Activated naive CD4-positive, alpha-beta T cell treated with anti-CD3 and anti-CD28 coated beads, Interleukin-2, amount 50 U/mL, for 24 hours (primary cell): ENCODE results near the gene CALM1.

ENCODE experiments used
- H3K27ac Mint-ChIP-seq: one replicate; pipeline ENCODE4 v1.8.0; 2021; ENCODE audit warnings: mild to moderate bottlenecking, mixed read lengths
- H3K27me3 Mint-ChIP-seq: one replicate; pipeline ENCODE4 v1.8.0; 2021; ENCODE audit warnings: mixed read lengths
- H3K36me3 Mint-ChIP-seq: one replicate; pipeline ENCODE4 v1.8.0; 2021; ENCODE audit warnings: mixed read lengths
- H3K4me1 Mint-ChIP-seq: one replicate; pipeline ENCODE4 v1.8.0; 2021; ENCODE audit warnings: mixed read lengths
- H3K4me3 Mint-ChIP-seq: one replicate; pipeline ENCODE4 v1.8.0; 2021; ENCODE audit warnings: mild to moderate bottlenecking, mixed read lengths
- H3K9me3 Mint-ChIP-seq: one replicate; pipeline ENCODE4 v1.8.0; 2021; ENCODE audit warnings: mixed read lengths

Gene CALM1

DNA sequence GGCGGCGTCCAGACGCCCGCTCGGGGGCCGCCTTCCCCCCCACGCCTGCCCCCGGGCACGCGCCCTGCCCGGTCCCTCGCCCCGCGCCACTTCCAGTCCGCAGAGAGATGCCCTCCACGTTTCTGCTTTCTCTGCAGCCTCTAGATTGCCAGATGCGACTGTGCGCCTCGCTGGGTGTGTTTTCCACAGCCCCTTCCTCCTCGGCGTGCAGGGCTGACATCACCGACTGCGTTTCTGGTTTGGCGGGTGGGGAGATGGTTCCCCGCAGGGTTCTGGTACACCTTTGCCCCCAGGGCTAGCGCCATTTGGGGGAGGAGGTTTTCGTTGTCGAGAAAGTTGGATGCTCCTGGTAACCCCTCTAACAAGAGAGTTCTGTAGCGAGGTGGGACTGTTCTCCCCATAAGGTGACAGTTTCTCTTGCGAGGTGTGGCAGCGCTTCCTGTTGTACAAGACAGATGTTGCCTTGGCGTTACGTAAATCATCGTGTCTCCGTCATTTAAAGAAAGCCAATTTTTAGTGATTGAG, 1.5 kb downstream of the CALM1 start:
- Mint-ChIP-seq H3K27ac (peak overlapping the region; percentile 98), H3K36me3 (peaks cover 18% of the 10 kb centered on the region), H3K4me1 (peaks cover 50% of the 10 kb centered on the region), H3K9me3 (no peaks in the 10 kb centered on the region), H3K4me3 (peak overlapping the region; percentile 95), H3K27me3 (no peaks in the 10 kb centered on the region)

DNA sequence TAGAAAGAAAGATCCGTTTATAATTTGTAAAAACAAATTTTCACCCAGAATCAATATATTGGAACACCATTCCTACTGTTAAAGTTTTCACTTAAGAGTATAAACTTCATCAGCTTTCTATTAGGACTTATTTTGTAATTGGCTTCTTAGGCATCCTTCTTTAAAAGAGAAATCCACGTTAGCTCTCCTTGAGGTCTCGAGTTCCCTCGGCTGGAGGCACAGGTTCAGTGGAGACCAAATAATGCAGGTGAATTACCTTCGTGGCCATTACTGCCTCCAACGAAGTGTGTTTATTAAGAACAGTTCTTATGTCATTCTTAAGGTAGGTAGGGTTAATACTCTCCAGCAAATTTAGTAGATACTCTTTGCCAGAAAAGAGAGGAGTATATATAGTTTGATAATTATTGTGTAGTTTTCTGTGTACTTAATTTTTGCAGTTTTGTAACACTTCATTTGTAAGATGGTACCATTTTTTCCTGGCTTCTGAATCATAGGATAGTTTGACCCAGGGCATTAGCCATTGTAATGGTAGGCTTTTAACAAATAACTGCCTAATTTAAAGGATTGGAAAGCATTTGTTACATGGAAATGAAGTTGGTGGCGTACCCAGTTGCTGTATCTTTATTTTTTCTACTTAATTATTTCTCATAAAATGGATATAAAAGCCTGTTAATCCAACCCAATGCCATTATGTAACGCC, 2.2 kb downstream of the CALM1 start:
- H3K27ac Mint-ChIP-seq, result peak overlapping the region; percentile 98
- H3K27me3 Mint-ChIP-seq, result no peaks in the 10 kb centered on the region
- peak overlapping the region; percentile 95 for H3K4me3 Mint-ChIP-seq
- H3K36me3 Mint-ChIP-seq, result peaks cover 23% of the 10 kb centered on the region
- H3K4me1 Mint-ChIP-seq, result peaks cover 57% of the 10 kb centered on the region
- H3K9me3 Mint-ChIP-seq, result no peaks in the 10 kb centered on the region

DNA sequence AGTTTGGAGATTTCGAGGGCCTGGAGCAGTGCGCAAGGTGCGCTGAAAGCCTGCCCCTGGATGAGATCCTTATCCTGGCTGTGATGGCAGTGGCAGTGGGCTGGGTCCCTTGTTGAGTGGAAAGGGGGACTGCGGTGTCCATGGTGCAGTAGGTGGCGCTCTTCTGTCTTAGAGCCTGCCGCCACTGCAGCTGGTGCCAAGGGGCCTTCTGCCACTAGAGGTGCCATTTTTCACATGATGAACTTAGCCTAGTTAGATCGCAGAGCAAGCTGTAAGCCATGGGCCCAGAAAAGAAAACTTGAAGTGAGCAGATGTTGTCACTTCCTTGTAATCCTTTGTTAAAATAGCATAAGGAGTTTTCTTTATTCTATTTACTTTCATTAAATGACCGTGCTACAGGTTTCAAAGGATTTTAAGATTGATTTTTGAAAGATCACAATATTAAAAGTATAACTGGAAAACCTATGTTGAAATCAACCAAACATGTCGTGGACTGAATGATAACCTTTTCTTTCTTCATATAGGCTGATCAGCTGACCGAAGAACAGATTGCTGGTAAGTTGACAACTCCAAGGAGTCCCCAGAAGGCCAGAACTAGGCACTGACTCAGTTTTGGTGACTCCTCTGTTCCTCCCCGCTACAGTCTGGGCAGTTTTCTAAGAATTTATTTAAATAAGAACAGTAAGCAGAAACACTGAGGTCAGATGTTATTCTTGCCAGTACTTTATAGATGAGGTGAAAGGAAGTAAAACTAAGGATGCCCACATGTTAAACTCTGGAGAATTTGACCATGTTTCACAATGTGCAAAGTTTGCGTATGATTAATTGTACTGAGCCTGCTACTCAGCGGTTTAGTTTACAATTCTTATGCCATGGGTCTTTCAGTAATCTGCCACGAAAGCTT, 3.0 kb downstream of the CALM1 start:
- no peaks in the 10 kb centered on the region for H3K9me3 Mint-ChIP-seq
- H3K4me1 Mint-ChIP-seq, result peaks cover 61% of the 10 kb centered on the region

DNA sequence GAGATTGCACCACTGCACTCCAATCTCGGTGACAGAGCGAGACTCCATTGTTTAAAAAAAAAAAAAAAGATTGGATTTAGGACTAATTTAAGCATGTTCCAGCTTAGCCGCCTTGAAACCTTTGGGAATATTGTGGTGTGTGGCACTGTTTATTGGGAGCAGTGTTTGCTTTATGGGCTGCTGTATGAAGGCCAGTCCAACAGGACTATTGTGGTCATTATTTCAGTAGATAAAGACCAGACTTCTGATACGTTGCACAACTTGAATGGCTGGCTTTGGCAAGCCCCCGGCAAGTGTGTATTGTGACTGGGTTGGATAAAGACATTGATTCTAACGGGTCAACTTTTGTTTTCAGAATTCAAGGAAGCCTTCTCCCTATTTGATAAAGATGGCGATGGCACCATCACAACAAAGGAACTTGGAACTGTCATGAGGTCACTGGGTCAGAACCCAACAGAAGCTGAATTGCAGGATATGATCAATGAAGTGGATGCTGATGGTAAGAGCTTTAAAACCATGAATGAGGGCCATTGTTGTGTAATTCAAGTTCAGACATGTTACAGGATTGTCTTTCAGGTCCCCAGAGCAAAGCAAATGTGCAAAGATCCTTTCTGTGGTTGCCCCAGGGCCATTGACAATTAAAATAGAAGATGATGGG, 4.2 kb downstream of the CALM1 start:
- H3K36me3 Mint-ChIP-seq, result peaks cover 29% of the 10 kb centered on the region
- H3K9me3 Mint-ChIP-seq, result no peaks in the 10 kb centered on the region
- no peaks in the 10 kb centered on the region for H3K27me3 Mint-ChIP-seq
- H3K4me1 Mint-ChIP-seq, result peaks cover 66% of the 10 kb centered on the region
- H3K4me3 Mint-ChIP-seq, result peak overlapping the region; percentile 51
- peak overlapping the region; percentile 98 for H3K27ac Mint-ChIP-seq

More for the DNA sequence above, 3.0 kb downstream of the CALM1 start:
- H3K36me3 Mint-ChIP-seq, result peaks cover 25% of the 10 kb centered on the region
- H3K27ac Mint-ChIP-seq, result peak overlapping the region; percentile 98
- no peaks in the 10 kb centered on the region for H3K27me3 Mint-ChIP-seq
- H3K4me3 Mint-ChIP-seq, result peak overlapping the region; percentile 95

DNA sequence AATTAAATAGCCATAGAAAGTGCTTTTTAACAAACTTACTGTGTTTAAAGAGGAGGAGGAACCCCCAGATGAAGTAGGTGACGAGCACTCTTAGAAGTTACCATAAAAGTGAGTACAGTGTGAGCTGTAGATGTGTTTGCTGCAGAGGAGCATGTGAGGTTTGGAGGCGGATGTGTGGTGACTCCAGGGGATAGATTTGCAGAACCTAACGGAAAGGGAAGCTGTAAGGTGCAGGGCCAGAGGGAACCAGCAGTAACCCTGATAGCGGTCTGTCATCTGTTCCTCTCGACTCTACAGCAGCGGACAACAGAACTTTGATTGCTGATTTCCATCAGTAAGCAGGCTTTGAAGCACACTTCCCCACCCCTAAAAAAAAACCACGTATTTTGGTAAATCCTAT, 5.2 kb downstream of the CALM1 start:
- no peaks in the 10 kb centered on the region for H3K27me3 Mint-ChIP-seq
- peak overlapping the region; percentile 93 for H3K27ac Mint-ChIP-seq
- no peaks in the 10 kb centered on the region for H3K9me3 Mint-ChIP-seq
- H3K36me3 Mint-ChIP-seq, result peaks cover 34% of the 10 kb centered on the region
- H3K4me3 Mint-ChIP-seq, result peak overlapping the region; percentile 63
- H3K4me1 Mint-ChIP-seq, result peaks cover 72% of the 10 kb centered on the region

DNA sequence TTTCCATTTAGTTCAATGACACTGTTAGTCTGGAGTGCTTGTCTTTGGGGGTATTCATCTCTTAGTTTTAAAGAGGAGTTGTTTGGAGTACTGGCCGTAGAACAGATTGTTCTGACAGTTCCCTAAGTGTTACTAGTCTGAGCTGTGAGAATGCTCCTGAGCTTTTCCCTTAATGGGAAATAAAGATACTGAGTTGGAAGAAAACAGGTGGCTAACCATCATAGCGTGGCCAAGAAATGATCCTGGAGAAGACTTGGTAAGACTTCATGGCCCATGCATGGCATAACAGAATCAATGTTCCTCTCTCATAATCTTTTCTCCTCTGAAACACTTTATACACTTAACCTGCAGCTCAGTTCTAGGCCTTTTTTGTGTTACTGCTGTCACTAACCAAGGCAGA, 6.2 kb downstream of the CALM1 start:
- no peaks in the 10 kb centered on the region for H3K27me3 Mint-ChIP-seq
- H3K4me1 Mint-ChIP-seq, result peaks cover 75% of the 10 kb centered on the region
- H3K27ac Mint-ChIP-seq, result peak overlapping the region; percentile 93
- peaks cover 34% of the 10 kb centered on the region for H3K36me3 Mint-ChIP-seq
- H3K4me3 Mint-ChIP-seq, result peak overlapping the region; percentile 63
- no peaks in the 10 kb centered on the region for H3K9me3 Mint-ChIP-seq

DNA sequence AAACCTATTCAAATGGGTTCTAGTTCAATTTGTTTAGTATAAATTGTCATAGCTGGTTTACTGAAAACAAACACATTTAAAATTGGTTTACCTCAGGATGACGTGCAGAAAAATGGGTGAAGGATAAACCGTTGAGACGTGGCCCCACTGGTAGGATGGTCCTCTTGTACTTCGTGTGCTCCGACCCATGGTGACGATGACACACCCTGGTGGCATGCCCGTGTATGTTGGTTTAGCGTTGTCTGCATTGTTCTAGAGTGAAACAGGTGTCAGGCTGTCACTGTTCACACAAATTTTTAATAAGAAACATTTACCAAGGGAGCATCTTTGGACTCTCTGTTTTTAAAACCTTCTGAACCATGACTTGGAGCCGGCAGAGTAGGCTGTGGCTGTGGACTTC, 8.3 kb downstream of the CALM1 start:
- H3K27me3 Mint-ChIP-seq, result no peaks in the 10 kb centered on the region
- no peaks in the 10 kb centered on the region for H3K9me3 Mint-ChIP-seq
- H3K4me1 Mint-ChIP-seq, result peaks cover 71% of the 10 kb centered on the region
- H3K27ac Mint-ChIP-seq, result peak overlapping the region; percentile 82
- H3K4me3 Mint-ChIP-seq, result no peak overlapping the region
- peaks cover 28% of the 10 kb centered on the region for H3K36me3 Mint-ChIP-seq

DNA sequence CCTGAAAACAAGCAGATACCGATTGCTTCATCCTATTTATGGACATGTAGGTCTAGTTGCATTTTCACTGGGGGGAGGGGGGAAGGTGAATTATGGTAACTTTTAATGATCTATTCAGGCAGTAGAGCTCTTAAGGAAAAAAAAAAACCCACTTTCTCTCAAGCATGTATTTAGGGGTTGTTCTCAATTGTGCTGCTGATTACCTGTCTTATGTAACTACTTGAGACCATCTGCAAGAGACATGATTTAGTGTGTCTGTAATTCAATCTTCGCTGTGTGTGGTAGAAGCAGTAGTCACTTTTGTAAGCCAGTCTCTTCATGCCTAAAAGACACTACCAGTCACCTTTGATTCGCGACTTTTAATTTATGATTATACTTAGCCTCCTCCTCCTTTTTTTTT, 8.9 kb downstream of the CALM1 start:
- no peaks in the 10 kb centered on the region for H3K9me3 Mint-ChIP-seq
- H3K36me3 Mint-ChIP-seq, result peaks cover 23% of the 10 kb centered on the region
- H3K4me3 Mint-ChIP-seq, result no peak overlapping the region
- H3K27me3 Mint-ChIP-seq, result no peaks in the 10 kb centered on the region
- H3K4me1 Mint-ChIP-seq, result peaks cover 69% of the 10 kb centered on the region
- peak overlapping the region; percentile 52 for H3K27ac Mint-ChIP-seq

DNA sequence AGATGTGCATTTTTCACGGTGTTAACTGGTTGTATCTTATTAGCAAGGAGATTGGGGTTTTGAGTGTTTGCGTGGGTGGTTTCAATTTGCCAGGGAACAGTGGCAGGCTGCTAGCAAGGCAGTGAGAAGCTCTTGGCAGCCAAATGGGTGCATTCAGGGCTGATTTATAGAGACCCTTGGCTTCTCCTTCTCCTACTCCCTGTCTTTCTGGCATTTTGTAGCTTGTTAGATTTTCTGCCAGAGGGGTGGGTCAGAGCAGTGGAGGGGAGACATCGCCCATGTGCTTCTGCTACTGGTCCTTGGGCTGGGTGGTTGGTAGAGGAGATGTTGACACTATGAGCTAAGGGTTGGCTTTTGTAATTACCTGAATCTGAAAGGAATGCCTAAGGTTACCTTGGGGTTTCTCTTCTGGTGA, 9.6 kb downstream of the CALM1 start:
- no peak overlapping the region for H3K4me3 Mint-ChIP-seq
- no peaks in the 10 kb centered on the region for H3K9me3 Mint-ChIP-seq
- H3K4me1 Mint-ChIP-seq, result peaks cover 65% of the 10 kb centered on the region
- peaks cover 23% of the 10 kb centered on the region for H3K36me3 Mint-ChIP-seq
- no peaks in the 10 kb centered on the region for H3K27me3 Mint-ChIP-seq
- peak overlapping the region; percentile 52 for H3K27ac Mint-ChIP-seq

DNA sequence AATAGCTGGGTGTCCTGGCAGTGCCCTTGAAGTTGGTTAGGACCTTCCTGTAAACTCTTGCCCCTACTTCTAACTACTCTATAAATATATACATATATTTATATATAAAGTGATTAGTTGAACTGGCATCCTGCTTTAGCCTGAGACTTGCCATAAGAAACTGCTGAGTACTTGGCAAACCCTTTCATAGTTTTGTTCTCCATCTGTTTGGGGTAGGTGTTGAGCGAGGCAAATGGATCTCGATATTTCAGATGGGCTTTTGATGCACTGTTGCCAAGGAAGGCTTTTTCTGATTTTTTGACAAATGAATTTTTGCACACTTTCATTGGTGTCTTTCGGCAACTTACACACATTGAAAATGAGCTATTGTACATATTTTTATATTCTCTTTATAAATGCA, 10.4 kb downstream of the CALM1 start:
- no peak overlapping the region for H3K27ac Mint-ChIP-seq
- H3K4me3 Mint-ChIP-seq, result no peak overlapping the region
- peaks cover 58% of the 10 kb centered on the region for H3K4me1 Mint-ChIP-seq
- no peaks in the 10 kb centered on the region for H3K27me3 Mint-ChIP-seq
- H3K36me3 Mint-ChIP-seq, result peaks cover 20% of the 10 kb centered on the region
- H3K9me3 Mint-ChIP-seq, result no peaks in the 10 kb centered on the region

DNA sequence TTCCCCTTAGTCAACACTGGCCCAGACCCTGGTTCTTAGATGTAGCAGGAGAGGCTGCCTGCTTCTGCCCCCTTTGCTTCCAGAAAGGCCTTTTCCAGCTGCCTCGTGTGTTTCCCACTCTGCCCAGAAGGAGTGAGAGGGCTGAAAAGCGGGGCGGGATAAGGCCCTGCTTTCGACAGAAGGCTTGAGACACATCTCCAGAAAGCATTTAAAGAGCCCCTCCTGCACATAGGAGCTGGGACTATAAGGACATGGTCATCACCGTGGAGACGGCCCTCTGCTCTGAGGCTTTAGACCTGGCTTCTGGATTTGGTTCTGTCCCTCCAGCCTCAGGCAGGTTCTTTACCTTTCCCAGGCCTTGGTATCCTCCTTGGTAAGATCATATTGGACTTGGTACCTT, 11.9 kb downstream of the CALM1 start:
- Mint-ChIP-seq H3K36me3 (peaks cover 14% of the 10 kb centered on the region), H3K27ac (peak overlapping the region; percentile 43), H3K4me3 (no peak overlapping the region), H3K9me3 (no peaks in the 10 kb centered on the region), H3K27me3 (no peaks in the 10 kb centered on the region), H3K4me1 (peaks cover 44% of the 10 kb centered on the region)

DNA sequence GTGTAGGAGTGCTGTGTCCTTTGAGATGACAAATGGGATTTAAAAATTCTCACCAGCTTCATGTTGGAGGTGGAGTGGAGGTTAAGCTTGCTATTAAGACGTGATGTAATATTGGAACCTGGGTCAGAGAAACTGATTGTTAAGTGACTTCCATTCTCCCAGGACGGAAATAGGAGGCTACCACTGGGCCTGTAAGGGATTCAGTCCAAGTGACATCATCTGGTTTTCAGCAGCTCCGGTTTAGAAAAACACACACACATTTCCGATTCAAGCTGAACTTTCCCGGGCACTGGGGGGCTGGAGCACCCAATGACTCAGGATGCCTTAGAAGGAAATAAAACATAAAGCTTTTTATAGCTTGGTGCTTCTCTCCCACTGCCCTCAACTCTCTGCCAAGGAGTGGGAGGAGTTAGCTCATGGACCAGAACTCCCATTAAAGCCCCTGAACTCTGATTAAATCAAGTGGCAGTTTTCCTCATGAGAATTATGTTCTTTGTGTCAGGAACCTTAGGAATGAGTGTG, 12.4 kb downstream of the CALM1 start:
- Mint-ChIP-seq H3K36me3 (peaks cover 9% of the 10 kb centered on the region), H3K4me3 (no peak overlapping the region), H3K27me3 (no peaks in the 10 kb centered on the region), H3K4me1 (peaks cover 38% of the 10 kb centered on the region), H3K27ac (peak overlapping the region; percentile 43), H3K9me3 (no peaks in the 10 kb centered on the region)

DNA sequence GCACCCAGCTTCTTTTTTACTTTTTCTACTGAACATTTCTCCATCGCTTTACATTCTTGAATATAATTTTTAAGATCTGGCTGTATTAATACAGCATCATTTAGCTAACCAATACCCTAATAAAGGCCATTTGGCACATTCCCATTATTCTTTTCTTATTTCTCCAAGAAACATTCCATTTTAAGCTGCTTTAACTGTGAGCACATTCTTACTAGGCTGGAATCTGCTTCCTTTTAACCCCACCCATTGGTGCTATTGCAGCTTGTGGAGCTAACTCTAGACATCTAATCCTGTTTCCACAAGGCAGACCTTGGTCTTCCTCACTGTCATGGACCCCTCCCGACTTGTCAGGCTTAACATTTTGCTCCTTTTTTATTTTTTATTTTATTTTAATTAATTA, 15.2 kb downstream of the CALM1 start:
- no peaks in the 10 kb centered on the region for H3K27me3 Mint-ChIP-seq
- no peaks in the 10 kb centered on the region for H3K36me3 Mint-ChIP-seq
- H3K4me3 Mint-ChIP-seq, result no peak overlapping the region
- H3K4me1 Mint-ChIP-seq, result peaks cover 22% of the 10 kb centered on the region
- no peaks in the 10 kb centered on the region for H3K9me3 Mint-ChIP-seq
- H3K27ac Mint-ChIP-seq, result no peak overlapping the region

DNA sequence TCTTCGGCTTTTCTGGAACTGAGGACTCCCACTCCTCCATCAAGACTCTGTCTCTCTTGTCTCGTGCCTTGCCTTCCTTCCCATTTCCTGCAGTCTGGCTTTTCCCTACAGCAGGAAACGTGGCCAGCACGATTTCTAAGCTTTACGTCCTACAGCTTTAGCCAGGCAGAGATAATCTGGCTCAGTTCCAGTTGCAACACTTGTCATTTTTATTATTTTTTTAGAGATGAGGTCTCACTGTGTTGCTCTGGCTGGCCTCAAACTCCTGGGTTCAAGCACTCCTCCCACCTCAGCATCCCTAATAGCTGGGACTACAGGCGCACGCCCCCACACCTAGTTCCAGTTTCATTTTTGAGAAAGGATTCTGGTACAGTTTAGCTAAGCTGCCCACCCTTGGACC, 19.9 kb downstream of the CALM1 start:
- no peaks in the 10 kb centered on the region for H3K4me1 Mint-ChIP-seq
- no peaks in the 10 kb centered on the region for H3K9me3 Mint-ChIP-seq
- no peak overlapping the region for H3K27ac Mint-ChIP-seq
- H3K27me3 Mint-ChIP-seq, result no peaks in the 10 kb centered on the region
- no peak overlapping the region for H3K4me3 Mint-ChIP-seq
- no peaks in the 10 kb centered on the region for H3K36me3 Mint-ChIP-seq

DNA sequence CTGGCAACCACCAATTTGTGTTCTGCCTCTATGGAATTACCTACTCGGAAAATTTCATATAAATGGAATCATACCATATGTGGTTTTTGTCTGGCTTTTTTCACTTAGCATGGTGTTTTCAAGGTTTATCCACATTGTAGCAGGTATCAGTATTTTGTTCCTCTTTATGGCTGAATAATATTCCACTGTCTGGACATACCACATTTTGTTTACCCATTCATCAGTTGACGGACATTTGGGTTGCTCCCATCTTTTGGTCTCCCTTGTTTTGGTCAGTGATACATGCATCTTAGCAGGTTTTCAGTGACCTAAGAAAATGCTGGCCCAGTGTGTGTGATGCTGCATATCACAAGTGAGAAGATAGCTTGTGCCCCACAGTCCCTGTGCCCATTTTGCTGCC, 21.2 kb downstream of the CALM1 start:
- H3K27ac Mint-ChIP-seq, result no peak overlapping the region
- no peaks in the 10 kb centered on the region for H3K4me1 Mint-ChIP-seq
- no peak overlapping the region for H3K4me3 Mint-ChIP-seq
- H3K9me3 Mint-ChIP-seq, result no peaks in the 10 kb centered on the region
- no peaks in the 10 kb centered on the region for H3K27me3 Mint-ChIP-seq
- no peaks in the 10 kb centered on the region for H3K36me3 Mint-ChIP-seq
